ENCODE results near the gene MRFAP1L1.

DNA sequence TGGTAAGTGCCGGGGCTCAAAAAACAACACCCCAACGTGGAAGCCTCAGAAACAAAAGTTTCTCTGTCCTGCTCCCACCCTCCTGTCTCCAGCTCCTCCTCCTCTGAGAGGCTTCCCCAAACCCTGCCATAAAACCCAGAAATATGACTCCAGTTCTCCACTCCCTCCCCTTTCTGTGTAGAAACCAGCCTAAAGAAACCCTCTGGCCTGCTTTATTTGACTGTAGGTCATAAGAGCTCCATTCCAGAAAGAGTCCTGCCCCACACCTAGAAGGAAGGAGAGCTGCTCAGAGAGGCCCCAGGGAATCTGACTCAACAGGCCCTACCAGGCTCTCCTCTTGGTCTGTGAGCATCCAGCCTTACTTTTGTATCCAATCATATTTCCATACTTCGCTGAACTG lies 16.9 kb downstream of the MRFAP1L1 start:
- TF ChIP-seq EZH2 (IDR thresholded peaks at IDR 0.05; ENCODE audit: insufficient read depth, poor library complexity, severe bottlenecking) (no peak), EZH2phosphoT487 (IDR thresholded peaks at IDR 0.05; ENCODE audit: insufficient read depth, low read depth) (no peak)
